H9 (cell line): ENCODE results near the gene CD7. TPM values are rescaled to one million over a fixed set of nuclear protein-coding genes. Genes with fewer than 3 reads are reported as not detected.

ENCODE experiments used
- DNase-seq: peaks from one replicate; pipeline ENCODE4 v3.0.0-alpha.2; 2017
- H2AFZ ChIP-seq: one replicate; pipeline ENCODE4 v1.6.1; 2013; ENCODE audit warnings: mild to moderate bottlenecking, low read length, control low read depth, moderate library complexity
- H2AK5ac ChIP-seq: 2 replicates; pipeline ENCODE4 v1.6.1; 2013; ENCODE audit warnings: low read length, control low read depth, mixed read lengths; ENCODE audit not compliant: insufficient read length
- H2BK120ac ChIP-seq: one replicate; pipeline ENCODE4 v1.6.1; 2013; ENCODE audit warnings: low read depth, mild to moderate bottlenecking, low read length, control low read depth, inconsistent platforms; ENCODE audit not compliant: poor library complexity, severe bottlenecking
- H2BK12ac ChIP-seq: 2 replicates; pipeline ENCODE4 v1.6.1; 2013; ENCODE audit warnings: low read length, control low read depth, mixed read lengths, low read depth; ENCODE audit not compliant: insufficient read length
- H2BK15ac ChIP-seq: 2 replicates; pipeline ENCODE4 v1.6.1; 2013; ENCODE audit warnings: low read depth, low read length, control low read depth
- H2BK20ac ChIP-seq: one replicate; pipeline ENCODE4 v1.6.1; 2013; ENCODE audit warnings: low read depth, mild to moderate bottlenecking, low read length, control low read depth, inconsistent platforms; ENCODE audit not compliant: poor library complexity, severe bottlenecking
- H2BK5ac ChIP-seq: 2 replicates; pipeline ENCODE4 v1.6.1; 2013; ENCODE audit warnings: low read length, control low read depth, mixed read lengths; ENCODE audit not compliant: insufficient read length
- H3K14ac ChIP-seq: 2 replicates; pipeline ENCODE4 v1.6.1; 2013; ENCODE audit warnings: low read length, control low read depth; ENCODE audit not compliant: insufficient read depth
- H3K18ac ChIP-seq: 2 replicates; pipeline ENCODE4 v1.6.1; 2013; ENCODE audit warnings: low read depth, mild to moderate bottlenecking, mixed read lengths, low read length, control low read depth; ENCODE audit not compliant: insufficient read length
- H3K23ac ChIP-seq: 2 replicates; pipeline ENCODE4 v1.6.1; 2013; ENCODE audit warnings: low read length, control low read depth, mixed read lengths, low read depth; ENCODE audit not compliant: insufficient read length
- H3K23me2 ChIP-seq: 2 replicates; pipeline ENCODE4 v1.6.1; 2013; ENCODE audit warnings: low read depth, mild to moderate bottlenecking, mixed read lengths, low read length, control low read depth; ENCODE audit not compliant: insufficient read length, poor library complexity, severe bottlenecking
- H3K27ac ChIP-seq: 2 replicates; pipeline ENCODE4 v1.5.1; 2013; ENCODE audit warnings: low read length, control low read depth, mixed read lengths, low read depth; ENCODE audit not compliant: insufficient read length
- H3K27me3 ChIP-seq: 2 replicates; pipeline ENCODE4 v1.6.1; 2013; ENCODE audit warnings: low read length, control low read depth, inconsistent platforms; ENCODE audit not compliant: insufficient read depth
- H3K4ac ChIP-seq: 2 replicates; pipeline ENCODE4 v1.6.1; 2013; ENCODE audit warnings: low read depth, mild to moderate bottlenecking, control low read depth, inconsistent platforms, low read length, moderate library complexity
- H3K4me1 ChIP-seq: 2 replicates; pipeline ENCODE4 v1.6.1; 2013; ENCODE audit warnings: low read length, control low read depth, inconsistent platforms; ENCODE audit not compliant: insufficient read depth
- H3K4me2 ChIP-seq: 2 replicates; pipeline ENCODE4 v1.6.1; 2013; ENCODE audit warnings: low read length, control low read depth, mixed read lengths; ENCODE audit not compliant: insufficient read length, insufficient read depth
- H3K56ac ChIP-seq: 2 replicates; pipeline ENCODE4 v1.6.1; 2013; ENCODE audit warnings: low read depth, mild to moderate bottlenecking, mixed read lengths, low read length, control low read depth; ENCODE audit not compliant: insufficient read length
- H3K79me1 ChIP-seq: 2 replicates; pipeline ENCODE4 v1.6.1; 2013; ENCODE audit warnings: low read depth, mild to moderate bottlenecking, moderate library complexity, low read length, control low read depth, inconsistent platforms; ENCODE audit not compliant: insufficient read depth, poor library complexity, severe bottlenecking
- H3K79me2 ChIP-seq: 2 replicates; pipeline ENCODE4 v1.6.1; 2013; ENCODE audit warnings: low read length, control low read depth, inconsistent platforms; ENCODE audit not compliant: insufficient read depth
- H3K9ac ChIP-seq: 2 replicates; pipeline ENCODE4 v1.6.1; 2013; ENCODE audit warnings: low read length, control low read depth, mixed read lengths; ENCODE audit not compliant: insufficient read length; ENCODE audit errors: extremely low read depth
- H3K9me3 ChIP-seq: one replicate; pipeline ENCODE4 v1.6.1; 2013; ENCODE audit warnings: low read depth, low read length, inconsistent platforms; ENCODE audit not compliant: control insufficient read depth
- H3T11ph ChIP-seq: one replicate; pipeline ENCODE4 v1.6.1; 2013; ENCODE audit warnings: mild to moderate bottlenecking, low read length, control low read depth, inconsistent platforms
- H4K20me1 ChIP-seq: one replicate; pipeline ENCODE4 v1.6.1; 2013; ENCODE audit not compliant: control insufficient read depth, insufficient read length, insufficient read depth
- H4K5ac ChIP-seq: 2 replicates; pipeline ENCODE4 v1.6.1; 2013; ENCODE audit warnings: low read depth, mild to moderate bottlenecking, mixed read lengths, low read length, control low read depth; ENCODE audit not compliant: insufficient read length
- H4K8ac ChIP-seq: replicated peaks from 2 replicates; pipeline ENCODE4 v1.6.1; 2013; ENCODE audit warnings: low read length, control low read depth, mixed read lengths, low read depth; ENCODE audit not compliant: insufficient read length
- H4K91ac ChIP-seq: 2 replicates; pipeline ENCODE4 v1.6.1; 2013; ENCODE audit warnings: low read depth, mild to moderate bottlenecking, moderate library complexity, mixed read lengths, low read length, control low read depth; ENCODE audit not compliant: insufficient read length
- H3K27ac Mint-ChIP-seq, 3 experiments: 2 replicates in 2 of 3; 3 replicates in 1 of 3; pipeline ENCODE4 v1.8.0; 2020 to 2021; ENCODE audit warnings: mixed read lengths in 3 of 3, mild to moderate bottlenecking in 1 of 3, moderate library complexity in 1 of 3
- H3K27me3 Mint-ChIP-seq: 2 replicates; pipeline ENCODE4 v1.8.0; 2021; ENCODE audit warnings: low read depth, mild to moderate bottlenecking, moderate library complexity, mixed read lengths
- H3K36me3 Mint-ChIP-seq, 3 experiments: 2 replicates in 2 of 3; 3 replicates in 1 of 3; pipeline ENCODE4 v1.8.0; 2020 to 2021; ENCODE audit warnings: low read depth in 3 of 3, mixed read lengths in 3 of 3; ENCODE audit not compliant: insufficient read depth in 1 of 3
- H3K4me1 Mint-ChIP-seq, 2 experiments: 2 replicates each; pipeline ENCODE4 v1.8.0; 2020; ENCODE audit warnings: mixed read lengths in 2 of 2
- H3K4me3 Mint-ChIP-seq, 2 experiments: 2 replicates in 1 of 2; 3 replicates in 1 of 2; pipeline ENCODE4 v1.8.0; 2020 to 2021; ENCODE audit warnings: mild to moderate bottlenecking in 2 of 2, mixed read lengths in 2 of 2, moderate library complexity in 1 of 2
- H3K9me3 Mint-ChIP-seq, 2 experiments: 2 replicates in 1 of 2; 3 replicates in 1 of 2; pipeline ENCODE4 v1.8.0; 2020; ENCODE audit warnings: mild to moderate bottlenecking in 2 of 2, mixed read lengths in 2 of 2, moderate library complexity in 1 of 2
- CTCF ChIP-seq: fragments of 200-600 bp; sonication (generic); conservative IDR thresholded peaks from 3 replicates; pipeline ENCODE4 v1.8.0; 2021; ENCODE audit warnings: antibody characterized with exemption, mild to moderate bottlenecking
- WGBS: extraction: QIAGEN DNeasy Blood & Tissue Kit; methylation state at CpG from one replicate; pipeline ENCODE4 v1.1.7; 2013; ENCODE audit warnings: missing lambda C conversion rate, low lambda C conversion rate, mixed read lengths; ENCODE audit not compliant: insufficient read length; ENCODE audit errors: extremely low coverage; 5-methylcytosine and 5-hydroxymethylcytosine counted together
- total RNA-seq: library from RNA; stranded (reverse); gene quantifications from 2 replicates; pipeline ENCODE4 v1.2.1, GENCODE V29; 2021

The CD7 gene
- total RNA-seq, 1 experiment from 2014 or later = 0.35 TPM

GRCh38 chr17:82321947-82322466 lies 4.6 kb upstream of the CD7 start:
- no peak overlapping the region for H3K4me3 Mint-ChIP-seq
- H3K4me1 Mint-ChIP-seq = peaks cover 9 to 16% of the 10 kb centered on the region in 2 experiments
- no peak overlapping the region for H2BK20ac ChIP-seq
- no peak overlapping the region for H3K23ac ChIP-seq
- H2BK15ac ChIP-seq = no peak overlapping the region
- no peak for TF ChIP-seq CTCF
- H3K4me2 ChIP-seq = no peak overlapping the region
- H3K56ac ChIP-seq = no peak overlapping the region
- H3K23me2 ChIP-seq = no peaks in the 10 kb centered on the region
- H3K9me3 Mint-ChIP-seq = no peaks in the 10 kb centered on the region
- no peak overlapping the region for H2AFZ ChIP-seq
- no peaks in the 10 kb centered on the region for H3K79me2 ChIP-seq
- no peak overlapping the region for H3K27ac ChIP-seq
- H3K27ac Mint-ChIP-seq = no peak overlapping the region
- H3K9me3 ChIP-seq = no peaks in the 10 kb centered on the region
- no peak overlapping the region for H3K9ac ChIP-seq
- H3K18ac ChIP-seq = no peak overlapping the region
- H3K4ac ChIP-seq = no peak overlapping the region
- H3K4me1 ChIP-seq = peaks cover 2% of the 10 kb centered on the region; the same call in 1 of the 2 replicates
- no CpG with 5 or more reads among the region's 21 CpGs for WGBS
- no peak overlapping the region for H2BK5ac ChIP-seq
- no peak overlapping the region for H3T11ph ChIP-seq
- no peaks in the 10 kb centered on the region for H3K27me3 ChIP-seq
- no peaks in the 10 kb centered on the region; a peak in 1 of 7 replicates for H3K36me3 Mint-ChIP-seq
- no peak overlapping the region for H2BK12ac ChIP-seq
- no peak overlapping the region for H2BK120ac ChIP-seq
- H4K8ac ChIP-seq = no peak overlapping the region
- no peak overlapping the region for H4K5ac ChIP-seq
- H4K91ac ChIP-seq = no peak overlapping the region
- H4K20me1 ChIP-seq = peaks cover 6% of the 10 kb centered on the region
- no peak for DNase-seq
- no peaks in the 10 kb centered on the region for H3K79me1 ChIP-seq
- H2AK5ac ChIP-seq = no peak overlapping the region
- peaks cover 15% of the 10 kb centered on the region for H3K27me3 Mint-ChIP-seq
- no peak overlapping the region for H3K14ac ChIP-seq
